ENCODE results near the gene AUTS2.
A peak's percentile ranks its signal among the peaks of the same experiment; 100 is the strongest.

Gene AUTS2

GRCh38 chr7:70092314-70093204 lies 494.3 kb downstream of the AUTS2 start (continued):
- TF ChIP-seq ZNF398 (tag by site-specific recombination; IDR thresholded peaks at IDR 0.05) (peak; percentile 45; the same call in 1 of the 2 replicates), ZSCAN4 (tag by site-specific recombination; IDR thresholded peaks at IDR 0.05) (peak; percentile 60; the same call in 1 of the 2 replicates), ZNF366 (tag by site-specific recombination; conservative IDR thresholded peaks at IDR 0.05) (peak; percentile 54), ZNF670 (tag by site-specific recombination; IDR thresholded peaks at IDR 0.05; ENCODE audit: low read depth) (no peak), CTCF (tag by site-specific recombination; IDR thresholded peaks at IDR 0.05) (no peak), HOXC10 (CRISPR knock-in tag; IDR thresholded peaks at IDR 0.05) (no peak), ZNF747 (tag by site-specific recombination; IDR thresholded peaks at IDR 0.05) (no peak), ZNF560 (tag by site-specific recombination; IDR thresholded peaks at IDR 0.05; ENCODE audit: borderline replicate concordance) (no peak), ZBTB7A (tag by site-specific recombination; IDR thresholded peaks at IDR 0.05; ENCODE audit: low read depth) (0 out of 2 replicates have a peak, but pooled peaks have one; percentile 58), ZNF423 (tag by site-specific recombination; IDR thresholded peaks at IDR 0.05) (no peak), ZNF132 (tag by site-specific recombination; IDR thresholded peaks at IDR 0.05; ENCODE audit: borderline replicate concordance) (no peak), ZNF513 (tag by site-specific recombination; IDR thresholded peaks at IDR 0.05) (peak; percentile 47; the same call in 1 of the 2 replicates), YY1 (tag by site-specific recombination; IDR thresholded peaks at IDR 0.05) (no peak), ZNF362 (tag by site-specific recombination; IDR thresholded peaks at IDR 0.05) (peak; percentile 92), ZNF394 (tag by site-specific recombination; IDR thresholded peaks at IDR 0.05; ENCODE audit: borderline replicate concordance) (peak; percentile 88), ZSCAN18 (tag by site-specific recombination; IDR thresholded peaks at IDR 0.05) (no peak), ZNF433 (tag by site-specific recombination; IDR thresholded peaks at IDR 0.05; ENCODE audit: low read depth) (no peak), ZNF10 (tag by site-specific recombination; IDR thresholded peaks at IDR 0.05) (peak; percentile 77)
- TF ChIP-seq, protein P1, sequence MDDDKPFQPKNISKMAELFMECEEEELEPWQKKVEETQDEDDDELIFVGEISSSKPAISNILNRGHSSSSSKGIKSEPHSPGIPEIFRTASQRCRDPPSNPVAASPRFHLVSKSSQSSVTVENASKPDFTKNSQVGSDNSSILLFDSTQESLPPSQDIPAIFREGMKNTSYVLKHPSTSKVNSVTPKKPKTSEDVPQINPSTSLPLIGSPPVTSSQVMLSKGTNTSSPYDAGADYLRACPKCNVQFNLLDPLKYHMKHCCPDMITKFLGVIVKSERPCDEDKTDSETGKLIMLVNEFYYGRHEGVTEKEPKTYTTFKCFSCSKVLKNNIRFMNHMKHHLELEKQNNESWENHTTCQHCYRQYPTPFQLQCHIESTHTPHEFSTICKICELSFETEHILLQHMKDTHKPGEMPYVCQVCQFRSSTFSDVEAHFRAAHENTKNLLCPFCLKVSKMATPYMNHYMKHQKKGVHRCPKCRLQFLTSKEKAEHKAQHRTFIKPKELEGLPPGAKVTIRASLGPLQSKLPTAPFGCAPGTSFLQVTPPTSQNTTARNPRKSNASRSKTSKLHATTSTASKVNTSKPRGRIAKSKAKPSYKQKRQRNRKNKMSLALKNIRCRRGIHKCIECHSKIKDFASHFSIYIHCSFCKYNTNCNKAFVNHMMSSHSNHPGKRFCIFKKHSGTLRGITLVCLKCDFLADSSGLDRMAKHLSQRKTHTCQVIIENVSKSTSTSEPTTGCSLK (tag by site-specific recombination; IDR thresholded peaks at IDR 0.05), result no peak
- TF ChIP-seq, protein P2, sequence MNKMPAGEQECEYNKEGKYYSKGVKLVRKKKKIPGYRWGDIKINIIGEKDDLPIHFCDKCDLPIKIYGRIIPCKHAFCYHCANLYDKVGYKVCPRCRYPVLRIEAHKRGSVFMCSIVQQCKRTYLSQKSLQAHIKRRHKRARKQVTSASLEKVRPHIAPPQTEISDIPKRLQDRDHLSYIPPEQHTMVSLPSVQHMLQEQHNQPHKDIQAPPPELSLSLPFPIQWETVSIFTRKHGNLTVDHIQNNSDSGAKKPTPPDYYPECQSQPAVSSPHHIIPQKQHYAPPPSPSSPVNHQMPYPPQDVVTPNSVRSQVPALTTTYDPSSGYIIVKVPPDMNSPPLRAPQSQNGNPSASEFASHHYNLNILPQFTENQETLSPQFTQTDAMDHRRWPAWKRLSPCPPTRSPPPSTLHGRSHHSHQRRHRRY (tag by site-specific recombination; IDR thresholded peaks at IDR 0.05), result peak; percentile 94
- TF ChIP-seq, protein P3, sequence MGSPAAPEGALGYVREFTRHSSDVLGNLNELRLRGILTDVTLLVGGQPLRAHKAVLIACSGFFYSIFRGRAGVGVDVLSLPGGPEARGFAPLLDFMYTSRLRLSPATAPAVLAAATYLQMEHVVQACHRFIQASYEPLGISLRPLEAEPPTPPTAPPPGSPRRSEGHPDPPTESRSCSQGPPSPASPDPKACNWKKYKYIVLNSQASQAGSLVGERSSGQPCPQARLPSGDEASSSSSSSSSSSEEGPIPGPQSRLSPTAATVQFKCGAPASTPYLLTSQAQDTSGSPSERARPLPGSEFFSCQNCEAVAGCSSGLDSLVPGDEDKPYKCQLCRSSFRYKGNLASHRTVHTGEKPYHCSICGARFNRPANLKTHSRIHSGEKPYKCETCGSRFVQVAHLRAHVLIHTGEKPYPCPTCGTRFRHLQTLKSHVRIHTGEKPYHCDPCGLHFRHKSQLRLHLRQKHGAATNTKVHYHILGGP (tag by site-specific recombination; IDR thresholded peaks at IDR 0.05), result 0 out of 2 replicates have a peak, but pooled peaks have one; percentile 31
